ENCODE results near the gene CCDC82. TPM values are rescaled to one million over a fixed set of nuclear protein-coding genes. Genes with fewer than 3 reads are reported as not detected.

Gene CCDC82
- total RNA-seq, 1 donor from 2014 or later = 28.4 TPM

DNA sequence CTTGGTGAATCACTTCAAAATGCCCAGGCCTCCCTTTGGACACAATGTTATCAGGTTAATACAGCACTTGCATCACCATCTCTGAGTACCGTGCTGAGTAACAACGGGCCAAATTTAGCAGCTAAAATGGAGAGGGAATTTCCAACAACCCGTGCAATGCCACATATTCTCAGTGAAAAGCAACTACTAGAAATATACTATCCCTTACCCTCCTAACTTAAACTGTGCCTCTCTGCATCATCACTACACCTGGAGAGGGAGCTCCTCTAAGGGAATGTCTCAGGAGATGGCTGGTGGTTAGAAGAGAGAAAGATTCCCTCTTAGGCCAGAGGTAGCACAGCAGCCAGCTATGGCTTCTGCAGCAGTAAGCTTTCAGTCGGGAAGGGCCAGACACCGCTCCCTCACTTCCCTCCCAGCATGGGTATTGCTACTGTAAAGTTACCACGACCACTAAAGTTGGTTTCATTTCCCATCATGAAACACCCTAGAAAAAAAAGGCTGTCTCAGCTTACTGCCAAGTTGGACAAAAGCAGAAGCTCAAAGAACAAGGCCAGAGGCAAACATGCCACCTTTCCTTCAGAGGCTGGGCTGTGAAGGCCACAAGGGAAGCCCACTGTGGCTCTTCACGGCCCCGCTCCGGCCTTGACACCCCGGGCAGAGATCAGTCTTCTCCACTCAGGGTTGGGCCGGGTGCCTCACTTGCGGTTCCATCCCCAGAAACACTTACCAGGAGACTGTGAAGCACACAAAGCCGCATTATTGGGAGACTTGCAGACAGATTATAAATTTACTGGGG lies 50.6 kb downstream of the CCDC82 start:
- Histone ChIP-seq H3K9me3 (no peaks in the 10 kb centered on the region), H3K36me3 (no peaks in the 10 kb centered on the region), H3K4me1 (peaks cover 62% of the 10 kb centered on the region), H3K4me3 (peak overlapping the region; percentile 80), H3K27me3 (no peaks in the 10 kb centered on the region), H3K27ac (peak overlapping the region; percentile 80)
- DNase-seq (peak; percentile 67), ATAC-seq (peak; percentile 45)
- TF ChIP-seq, protein P1, sequence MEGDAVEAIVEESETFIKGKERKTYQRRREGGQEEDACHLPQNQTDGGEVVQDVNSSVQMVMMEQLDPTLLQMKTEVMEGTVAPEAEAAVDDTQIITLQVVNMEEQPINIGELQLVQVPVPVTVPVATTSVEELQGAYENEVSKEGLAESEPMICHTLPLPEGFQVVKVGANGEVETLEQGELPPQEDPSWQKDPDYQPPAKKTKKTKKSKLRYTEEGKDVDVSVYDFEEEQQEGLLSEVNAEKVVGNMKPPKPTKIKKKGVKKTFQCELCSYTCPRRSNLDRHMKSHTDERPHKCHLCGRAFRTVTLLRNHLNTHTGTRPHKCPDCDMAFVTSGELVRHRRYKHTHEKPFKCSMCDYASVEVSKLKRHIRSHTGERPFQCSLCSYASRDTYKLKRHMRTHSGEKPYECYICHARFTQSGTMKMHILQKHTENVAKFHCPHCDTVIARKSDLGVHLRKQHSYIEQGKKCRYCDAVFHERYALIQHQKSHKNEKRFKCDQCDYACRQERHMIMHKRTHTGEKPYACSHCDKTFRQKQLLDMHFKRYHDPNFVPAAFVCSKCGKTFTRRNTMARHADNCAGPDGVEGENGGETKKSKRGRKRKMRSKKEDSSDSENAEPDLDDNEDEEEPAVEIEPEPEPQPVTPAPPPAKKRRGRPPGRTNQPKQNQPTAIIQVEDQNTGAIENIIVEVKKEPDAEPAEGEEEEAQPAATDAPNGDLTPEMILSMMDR (IDR thresholded peaks at IDR 0.05) = no peak
- intact Hi-C loops (cut with DNase I) = no loop called here

DNA sequence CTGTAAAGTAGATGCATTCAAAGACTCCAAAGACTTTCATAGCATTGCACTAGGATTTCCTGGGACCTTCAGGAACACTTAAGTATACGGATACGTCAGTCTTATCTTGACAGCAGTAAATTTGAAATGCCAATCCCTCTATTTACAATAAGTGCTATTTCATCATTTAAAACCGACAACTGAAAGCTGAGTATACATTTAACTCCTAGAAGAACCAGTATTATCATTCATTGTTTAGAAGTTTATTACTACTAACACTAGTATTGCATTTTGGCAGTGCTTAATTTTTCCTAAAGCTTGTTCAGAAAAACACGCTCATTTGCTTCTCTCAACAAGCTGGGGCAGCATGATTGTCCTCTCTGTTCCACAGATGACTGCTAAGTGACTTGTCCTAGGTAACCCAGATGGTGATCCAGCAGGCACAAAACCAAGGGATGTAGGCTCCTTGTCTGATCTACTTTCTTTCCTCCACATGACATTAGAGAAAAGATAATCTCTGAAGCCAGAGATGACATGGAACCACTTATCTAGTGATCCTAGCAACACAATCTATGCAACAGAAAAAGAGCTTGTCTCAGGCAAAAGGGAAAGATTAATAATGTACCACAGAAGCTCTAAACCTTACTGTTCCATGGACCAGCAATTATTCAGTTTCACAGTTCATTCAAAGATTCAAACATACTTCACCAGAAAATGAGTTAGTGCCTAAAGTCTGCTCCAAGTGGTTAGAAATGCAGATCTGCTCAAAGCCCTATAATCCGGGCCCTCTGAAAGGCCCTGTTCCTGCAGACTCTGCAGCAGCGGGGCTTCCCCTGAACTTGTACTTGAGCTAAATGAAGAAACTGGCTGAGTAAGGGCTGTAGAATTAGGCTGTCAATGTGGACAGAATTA lies 51.9 kb downstream of the CCDC82 start:
- Histone ChIP-seq H3K9me3 (no peaks in the 10 kb centered on the region), H3K27me3 (no peaks in the 10 kb centered on the region), H3K36me3 (no peaks in the 10 kb centered on the region), H3K27ac (peak overlapping the region; percentile 80), H3K4me3 (peak overlapping the region; percentile 80), H3K4me1 (peaks cover 72% of the 10 kb centered on the region)
- ATAC-seq (peak; percentile 14), DNase-seq (no peak)
- TF ChIP-seq, protein P1 (IDR thresholded peaks at IDR 0.05) = no peak
- intact Hi-C loops (cut with DNase I) = no loop called here

DNA sequence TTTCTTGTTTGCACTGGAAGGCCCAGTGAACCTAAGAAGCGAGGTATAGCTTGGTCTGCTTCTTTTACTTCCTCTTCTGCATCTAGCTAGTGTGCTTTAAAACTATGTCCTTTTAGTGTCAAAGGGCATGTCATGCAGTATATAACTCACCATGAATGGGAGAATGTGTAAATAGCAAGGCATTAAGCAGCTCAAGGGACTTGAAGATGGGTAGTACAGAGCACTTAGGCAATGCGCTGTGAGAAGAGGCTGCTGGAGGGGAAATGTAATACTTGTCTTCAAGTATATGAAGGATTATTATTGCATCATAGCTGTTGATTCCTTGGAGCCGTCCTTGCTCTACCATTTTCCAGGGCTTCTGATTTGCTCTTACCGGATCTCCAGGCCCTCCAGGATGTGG lies 54.3 kb downstream of the CCDC82 start:
- no peaks in the 10 kb centered on the region for H3K36me3 ChIP-seq
- TF ChIP-seq, protein P1 (IDR thresholded peaks at IDR 0.05) = no peak
- H3K9me3 ChIP-seq = no peaks in the 10 kb centered on the region
- DNase-seq (no peak), ATAC-seq (peak; percentile 49)
- H3K4me3 ChIP-seq = no peak overlapping the region
- H3K27me3 ChIP-seq = no peaks in the 10 kb centered on the region
- H3K27ac ChIP-seq = no peak overlapping the region
- intact Hi-C loops (cut with DNase I) = no loop called here
- H3K4me1 ChIP-seq = peaks cover 83% of the 10 kb centered on the region

DNA sequence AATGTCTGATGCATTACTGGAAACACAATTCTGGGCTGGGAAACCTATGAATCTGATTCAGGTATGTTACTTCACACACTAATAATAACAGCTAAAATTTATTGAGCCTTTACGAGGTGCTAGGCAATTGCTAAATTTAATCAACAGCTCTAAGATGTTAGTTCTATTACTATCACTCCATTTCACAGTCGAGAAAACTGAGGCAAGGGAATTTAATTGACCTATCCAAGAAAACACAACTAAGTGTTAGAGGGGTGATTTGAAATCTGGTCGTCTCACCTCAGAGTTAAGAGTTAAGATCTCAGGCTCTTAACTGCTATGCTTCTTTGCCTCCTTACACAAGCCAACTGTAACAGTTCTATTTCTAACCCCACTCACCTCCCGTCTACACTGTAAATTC lies 55.5 kb downstream of the CCDC82 start:
- no peaks in the 10 kb centered on the region for H3K9me3 ChIP-seq
- no peak overlapping the region for H3K4me3 ChIP-seq
- DNase-seq (no peak), ATAC-seq (no peak)
- intact Hi-C loops (cut with DNase I) = no loop called here
- H3K4me1 ChIP-seq = peaks cover 83% of the 10 kb centered on the region
- H3K36me3 ChIP-seq = no peaks in the 10 kb centered on the region
- H3K27me3 ChIP-seq = no peaks in the 10 kb centered on the region
- TF ChIP-seq, protein P1 (IDR thresholded peaks at IDR 0.05) = no peak
- H3K27ac ChIP-seq = no peak overlapping the region

DNA sequence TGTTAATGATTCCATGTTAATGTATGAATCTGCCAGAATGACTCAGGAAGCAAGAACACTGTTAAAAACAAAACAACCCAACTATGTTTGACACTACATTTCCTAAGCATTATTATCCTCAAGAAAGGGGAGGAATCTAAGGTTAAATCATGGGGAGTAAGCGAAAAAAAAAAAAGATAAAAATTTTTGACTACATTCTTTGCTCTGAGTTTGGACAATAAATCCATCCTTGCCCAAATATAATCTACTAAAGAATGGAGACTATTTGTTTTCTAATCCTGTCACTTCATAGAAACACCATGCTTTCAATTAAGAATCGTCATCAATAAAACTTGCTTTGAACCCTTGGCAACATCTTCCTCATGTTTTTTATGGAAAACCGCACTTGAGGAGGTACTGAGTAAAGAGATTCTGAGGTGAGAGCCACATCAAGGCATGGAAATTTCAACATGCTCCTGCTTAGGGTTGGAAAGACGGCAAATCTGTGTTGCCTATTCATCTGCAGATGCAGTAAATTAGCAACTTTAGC lies 56.5 kb downstream of the CCDC82 start:
- ATAC-seq (no peak), DNase-seq (no peak)
- Histone ChIP-seq H3K4me3 (no peak overlapping the region), H3K9me3 (no peaks in the 10 kb centered on the region), H3K4me1 (peaks cover 79% of the 10 kb centered on the region), H3K27me3 (no peaks in the 10 kb centered on the region), H3K27ac (peak overlapping the region; percentile 24), H3K36me3 (no peaks in the 10 kb centered on the region)
- intact Hi-C loops (cut with DNase I) = no loop called here
- TF ChIP-seq, protein P1 (IDR thresholded peaks at IDR 0.05) = no peak
